H1 (cell line): ENCODE data around the gene ZBTB47. TPM values are rescaled to one million over a fixed set of nuclear protein-coding genes. Genes with fewer than 3 reads are reported as not detected.

Experiments
- CTCF ChIA-PET: fragments of 300-600 bp; sonication (Branson Sonifier 250); formaldehyde crosslinking; loops from one replicate; lab custom pipeline; 2021; ENCODE audit not compliant: partially characterized antibody; lab: Charles Lee
- POLR2A ChIA-PET: fragments of 300-600 bp; sonication (Branson Sonifier 250); formaldehyde crosslinking; loops from one replicate; lab custom pipeline; 2021; ENCODE audit warnings: inconsistent platforms; ENCODE audit not compliant: partially characterized antibody; lab: Charles Lee
- DNase-seq, 2 experiments: peaks; one replicate each; pipeline versions ENCODE4 v3.0.0 to v3.0.0-alpha.2; 2010 to 2022; ENCODE audit warnings: low spot score in 2 of 2, low read depth in 1 of 2, mixed read lengths in 1 of 2
- FAIRE-seq: peaks from 2 replicates; lab custom pipeline; 2011; peaks lifted over from hg19 to GRCh38; lab: Jason Lieb, UNC
- H2AFZ ChIP-seq: 2 replicates; pipeline ENCODE4 v1.8.1; 2012; ENCODE audit warnings: low read length, inconsistent platforms
- H2AK5ac ChIP-seq: 2 replicates; pipeline ENCODE4 v1.6.1; 2013; ENCODE audit warnings: low read depth, low read length
- H2BK120ac ChIP-seq: replicated peaks from 2 replicates; pipeline ENCODE3; 2013; ENCODE audit warnings: low read depth, low read length, inconsistent platforms
- H2BK12ac ChIP-seq: 2 replicates; pipeline ENCODE4 v1.6.1; 2013; ENCODE audit warnings: low read depth, low read length
- H2BK15ac ChIP-seq: 2 replicates; pipeline ENCODE4 v1.6.1; 2013; ENCODE audit warnings: low read length
- H2BK20ac ChIP-seq: 2 replicates; pipeline ENCODE4 v1.6.1; 2013; ENCODE audit warnings: low read length
- H2BK5ac ChIP-seq: 2 replicates; pipeline ENCODE4 v1.6.1; 2013; ENCODE audit warnings: low read depth, low read length
- H3K14ac ChIP-seq: 2 replicates; pipeline ENCODE4 v1.6.1; 2013; ENCODE audit warnings: inconsistent platforms; ENCODE audit not compliant: insufficient read length
- H3K18ac ChIP-seq: 2 replicates; pipeline ENCODE4 v1.6.1; 2013; ENCODE audit warnings: low read length; ENCODE audit errors: extremely low read depth
- H3K23ac ChIP-seq: 2 replicates; pipeline ENCODE4 v1.6.1; 2013; ENCODE audit warnings: inconsistent platforms; ENCODE audit not compliant: insufficient read length
- H3K23me2 ChIP-seq: 2 replicates; pipeline ENCODE4 v1.6.1; 2013; ENCODE audit warnings: low read depth, low read length
- H3K27ac ChIP-seq: 2 replicates; pipeline ENCODE4 v1.6.1; 2011; ENCODE audit warnings: low read depth, low read length, inconsistent platforms
- H3K27me3 ChIP-seq, 4 experiments: replicated peaks in 1 of 4; 1 replicate in 1 of 4; 2 replicates in 3 of 4; pipeline versions ENCODE4 v1.6.1 to v1.8.1; 2011 to 2013; ENCODE audit warnings: low read length in 3 of 4, mild to moderate bottlenecking in 3 of 4, inconsistent platforms in 2 of 4, mixed read lengths in 2 of 4, moderate library complexity in 1 of 4; ENCODE audit not compliant: control insufficient read depth in 3 of 4, insufficient read depth in 3 of 4; ENCODE audit errors: extremely low read depth in 1 of 4
- H3K36me3 ChIP-seq, 4 experiments: 2 replicates each; pipeline versions ENCODE4 v1.6.1 to v1.8.1; 2011 to 2013; ENCODE audit warnings: mild to moderate bottlenecking in 4 of 4, low read length in 3 of 4, moderate library complexity in 2 of 4, control low read depth in 1 of 4, inconsistent platforms in 1 of 4; ENCODE audit not compliant: insufficient read depth in 4 of 4, control insufficient read depth in 2 of 4
- H3K4ac ChIP-seq: replicated peaks from 2 replicates; pipeline ENCODE3; 2013; ENCODE audit warnings: low read length, low read depth, mixed read lengths, inconsistent platforms; ENCODE audit not compliant: insufficient read length
- H3K4me1 ChIP-seq, 4 experiments: replicated peaks in 1 of 4; 1 replicate in 1 of 4; 2 replicates in 3 of 4; pipeline versions ENCODE4 v1.6.1 to v1.8.1; 2011 to 2013; ENCODE audit warnings: low read length in 3 of 4, inconsistent platforms in 2 of 4, mixed read lengths in 1 of 4; ENCODE audit not compliant: insufficient read depth in 4 of 4, control insufficient read depth in 3 of 4
- H3K4me2 ChIP-seq, 2 experiments: 2 replicates each; pipeline versions ENCODE4 v1.6.1 to v1.8.1; 2011 to 2013; ENCODE audit warnings: low read depth in 2 of 2, low read length in 2 of 2, control low read depth in 1 of 2, inconsistent platforms in 1 of 2, mild to moderate bottlenecking in 1 of 2; ENCODE audit not compliant: insufficient read depth in 1 of 2
- H3K4me3 ChIP-seq, 4 experiments: fragments of 200-600, 300-600 bp in 1 of 4; sonication (generic), shearing (Covaris generic), sonication (Bioruptor Twin) in 1 of 4; 2 replicates each; pipeline versions ENCODE4 v1.5.1 to v1.8.1; 2011 to 2016; ENCODE audit warnings: low read length in 4 of 4, low read depth in 3 of 4, control low read depth in 2 of 4, inconsistent platforms in 2 of 4, mild to moderate bottlenecking in 2 of 4, mixed read lengths in 1 of 4, moderate library complexity in 1 of 4; ENCODE audit not compliant: insufficient read depth in 2 of 4; ENCODE audit errors: extremely low read depth in 1 of 4
- H3K56ac ChIP-seq: replicated peaks from 2 replicates; pipeline ENCODE3; 2013; ENCODE audit warnings: low read depth, mild to moderate bottlenecking, mixed read lengths, low read length, inconsistent platforms; ENCODE audit not compliant: insufficient read length
- H3K79me1 ChIP-seq: 2 replicates; pipeline ENCODE4 v1.6.1; 2013; ENCODE audit warnings: low read depth, low read length, control low read depth
- H3K79me2 ChIP-seq, 2 experiments: 2 replicates each; pipeline versions ENCODE4 v1.6.1 to v1.8.1; 2012 to 2013; ENCODE audit warnings: low read length in 2 of 2, mild to moderate bottlenecking in 2 of 2, inconsistent platforms in 1 of 2; ENCODE audit not compliant: insufficient read depth in 2 of 2, control insufficient read depth in 1 of 2
- H3K9ac ChIP-seq, 4 experiments: replicated peaks in 1 of 4; 1 replicate in 1 of 4; 2 replicates in 3 of 4; pipeline versions ENCODE4 v1.6.1 to v1.8.1; 2011 to 2013; ENCODE audit warnings: low read depth in 3 of 4, low read length in 3 of 4, control low read depth in 2 of 4, mild to moderate bottlenecking in 2 of 4, moderate library complexity in 2 of 4, inconsistent platforms in 1 of 4; ENCODE audit errors: extremely low read depth in 1 of 4
- H3K9me3 ChIP-seq, 2 experiments: 2 replicates each; pipeline versions ENCODE4 v1.6.1 to v1.8.1; 2012 to 2013; ENCODE audit warnings: mild to moderate bottlenecking in 2 of 2, moderate library complexity in 2 of 2, control low read depth in 1 of 2, inconsistent platforms in 1 of 2, low read depth in 1 of 2, low read length in 1 of 2, mixed read lengths in 1 of 2; ENCODE audit not compliant: insufficient read depth in 2 of 2
- H4K20me1 ChIP-seq, 2 experiments: replicated peaks in 1 of 2; 2 replicates each; pipeline versions ENCODE3 to v1.8.1; 2011 to 2013; ENCODE audit warnings: inconsistent platforms in 2 of 2, low read length in 2 of 2, mild to moderate bottlenecking in 1 of 2; ENCODE audit not compliant: insufficient read depth in 2 of 2, control insufficient read depth in 1 of 2
- H4K5ac ChIP-seq: 2 replicates; pipeline ENCODE4 v1.6.1; 2013; ENCODE audit warnings: low read length, low read depth, mixed read lengths, inconsistent platforms; ENCODE audit not compliant: insufficient read length
- H4K8ac ChIP-seq: 2 replicates; pipeline ENCODE4 v1.8.0; 2013; ENCODE audit warnings: mild to moderate bottlenecking, moderate library complexity, low read length, inconsistent platforms; ENCODE audit not compliant: insufficient read depth; ENCODE audit errors: extremely low read depth
- H4K91ac ChIP-seq: replicated peaks from 2 replicates; pipeline ENCODE3; 2013; ENCODE audit warnings: low read length, mixed read lengths, inconsistent platforms; ENCODE audit not compliant: insufficient read length
- RAD21 ChIP-seq, 2 experiments: IDR thresholded peaks in 1 of 2; conservative IDR thresholded peaks in 1 of 2; 2 replicates each; pipeline ENCODE4 v1.6.1; 2011; ENCODE audit warnings: low read depth in 2 of 2, low read length in 2 of 2, improper control_type of control experiment in 1 of 2, inconsistent platforms in 1 of 2, mild to moderate bottlenecking in 1 of 2, moderate library complexity in 1 of 2
- SIN3A ChIP-seq, 2 experiments: IDR thresholded peaks in 1 of 2; conservative IDR thresholded peaks in 1 of 2; 2 replicates each; pipeline ENCODE4 v1.6.1; 2011 to 2012; ENCODE audit warnings: low read length in 2 of 2, improper control_type of control experiment in 1 of 2, low read depth in 1 of 2, mild to moderate bottlenecking in 1 of 2
- WGBS, 2 experiments: shearing (Covaris generic) in 1 of 2; methylation state at CpG; one replicate each; pipeline versions ENCODE4 v1.1.6 to v1.1.7; 2013 to 2015; ENCODE audit warnings: low lambda C conversion rate in 2 of 2, mixed read lengths in 2 of 2, inconsistent platforms in 1 of 2, low coverage in 1 of 2, missing lambda C conversion rate in 1 of 2; ENCODE audit not compliant: insufficient replicate concordance in 2 of 2, insufficient coverage in 1 of 2, insufficient read length in 1 of 2; ENCODE audit errors: extremely low coverage in 1 of 2, missing lambda C conversion rate in 1 of 2; 5-methylcytosine and 5-hydroxymethylcytosine counted together
- polyA plus RNA-seq, 7 experiments: library from polyadenylated mRNA; depleted of rRNA in 3 of 7; stranded (reverse) in 5 of 7; unstranded in 2 of 7; fragments of >200 nt in 5 of 7; fragments of 200-250 nt in 2 of 7; gene quantifications; 1 replicate in 5 of 7; 2 replicates in 1 of 7; 4 replicates in 1 of 7; pipeline versions ENCODE4 v1.2.1 to v1.2.3, GENCODE V29; 2011 to 2013; ENCODE audit warnings: missing spikeins in 2 of 7, mixed read lengths in 2 of 7
- total RNA-seq: library from RNA; stranded (reverse); fragmentation: NEBNext Ultra II Directional; extraction: Animal tissue kit (Norgen Biotek cat#: 25700); gene quantifications from 2 replicates; pipeline ENCODE4 v1.2.1, GENCODE V29; 2021

ZBTB47 gene
- total and polyA plus RNA-seq, 2 of the 8 experiments (the other 6 are each of a cell fraction or from before 2014, with no cell fraction given): 2.8 to 4.1 TPM

DNA sequence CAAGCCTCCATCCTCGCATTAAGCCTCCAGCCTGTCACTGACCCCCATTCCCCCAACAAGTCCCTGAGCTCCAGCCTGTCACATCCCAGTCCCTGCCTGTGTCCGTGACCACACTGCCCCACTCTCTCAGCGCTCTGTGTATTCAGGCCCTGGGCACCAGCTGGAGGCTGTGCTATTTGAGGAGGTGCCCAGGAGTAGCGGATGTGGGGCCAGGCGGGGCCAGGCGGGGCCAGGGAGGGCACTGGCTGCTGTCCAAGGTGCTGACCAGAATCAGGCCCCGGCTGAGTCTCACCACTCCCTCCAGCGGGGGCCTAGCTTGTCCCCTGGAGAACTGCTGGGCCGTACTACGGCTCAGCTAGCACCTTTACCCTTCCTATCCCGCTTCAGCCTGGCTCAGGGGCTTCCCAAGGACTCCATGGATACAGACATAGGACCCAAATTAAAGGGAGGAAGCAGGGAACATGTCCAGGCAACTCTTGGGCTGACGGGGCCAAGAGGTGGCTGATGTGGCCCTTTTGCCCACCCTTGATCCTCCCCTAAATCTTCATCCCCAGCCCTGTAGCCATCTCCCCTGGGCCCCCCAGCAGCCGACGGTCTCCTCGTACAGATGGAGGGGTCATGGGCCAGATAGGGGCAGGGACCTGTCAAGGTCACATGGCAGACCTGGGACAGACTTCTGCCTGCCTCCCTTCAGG lies 48.0 kb downstream of the ZBTB47 start:
- no peak overlapping the region for H3K14ac ChIP-seq
- peaks cover 2% of the 10 kb centered on the region; the same call in 1 of the 2 replicates for H3K23me2 ChIP-seq
- 56% methylated on average over 13 of the region's 15 CpGs; no CpG with 5 or more reads in 1 of the 2 experiments for WGBS, 2 experiments
- H3K9ac ChIP-seq: no peak overlapping the region
- H3K4me2 ChIP-seq: no peak overlapping the region; a peak in 1 of 4 replicates
- H3K56ac ChIP-seq: no peak overlapping the region
- H3K4me1 ChIP-seq: peaks cover 0 to 12% (median 0%) of the 10 kb centered on the region in 4 experiments; a peak in 3 of 7 replicates
- no peaks in the 10 kb centered on the region for H3K79me1 ChIP-seq
- H3K27me3 ChIP-seq: no peaks in the 10 kb centered on the region
- H3K36me3 ChIP-seq: no peaks in the 10 kb centered on the region
- ChIA-PET CTCF (interaction anchor here (0.8 to 4.4 kb wide), 10 partner anchors 10 to 129 kb away, joined by 3 to 27 read pairs (median 6); partner anchors contain the start of gene KLHL40), POLR2A (no interaction called here)
- H2BK15ac ChIP-seq: no peak overlapping the region
- no peak overlapping the region for H3K4me3 ChIP-seq
- no peak overlapping the region for H2BK20ac ChIP-seq
- H2AK5ac ChIP-seq: no peak overlapping the region
- no peak overlapping the region for H3K4ac ChIP-seq
- DNase-seq (peak; percentile 31 to 92), FAIRE-seq (no peak)
- H3K23ac ChIP-seq: no peak overlapping the region
- no peak overlapping the region for H2BK5ac ChIP-seq
- H3K9me3 ChIP-seq: no peaks in the 10 kb centered on the region
- peaks cover 0 to 2% of the 10 kb centered on the region in 2 experiments for H4K20me1 ChIP-seq
- no peaks in the 10 kb centered on the region for H3K79me2 ChIP-seq
- H3K18ac ChIP-seq: no peak overlapping the region; the same call in 1 of the 2 replicates
- H4K5ac ChIP-seq: no peak overlapping the region
- H4K91ac ChIP-seq: no peak overlapping the region
- no peak overlapping the region for H2BK12ac ChIP-seq
- no peak overlapping the region for H2AFZ ChIP-seq
- no peak overlapping the region for H3K27ac ChIP-seq
- H2BK120ac ChIP-seq: no peak overlapping the region
- H4K8ac ChIP-seq: no peak overlapping the region
- TF ChIP-seq SIN3A (conservative IDR thresholded peaks at IDR 0.05 in 1 of 2, IDR thresholded peaks at IDR 0.05 in 1 of 2; ENCODE audit: low read depth in 1 of 2, low read length in 2 of 2) (peak; percentile 42 to 48; a peak in 1 of 4 replicates), RAD21 (IDR thresholded peaks at IDR 0.05 in 1 of 2, conservative IDR thresholded peaks at IDR 0.05 in 1 of 2; ENCODE audit: low read depth in 2 of 2, low read length in 2 of 2) (peak in 1 of 2 experiments; percentile 2; a peak in 1 of 4 replicates)
